ENCODE measurements around the gene ZMIZ2. TPM values are rescaled to one million over a fixed set of nuclear protein-coding genes. Genes with fewer than 3 reads are reported as not detected.

The ZMIZ2 gene, protein sequence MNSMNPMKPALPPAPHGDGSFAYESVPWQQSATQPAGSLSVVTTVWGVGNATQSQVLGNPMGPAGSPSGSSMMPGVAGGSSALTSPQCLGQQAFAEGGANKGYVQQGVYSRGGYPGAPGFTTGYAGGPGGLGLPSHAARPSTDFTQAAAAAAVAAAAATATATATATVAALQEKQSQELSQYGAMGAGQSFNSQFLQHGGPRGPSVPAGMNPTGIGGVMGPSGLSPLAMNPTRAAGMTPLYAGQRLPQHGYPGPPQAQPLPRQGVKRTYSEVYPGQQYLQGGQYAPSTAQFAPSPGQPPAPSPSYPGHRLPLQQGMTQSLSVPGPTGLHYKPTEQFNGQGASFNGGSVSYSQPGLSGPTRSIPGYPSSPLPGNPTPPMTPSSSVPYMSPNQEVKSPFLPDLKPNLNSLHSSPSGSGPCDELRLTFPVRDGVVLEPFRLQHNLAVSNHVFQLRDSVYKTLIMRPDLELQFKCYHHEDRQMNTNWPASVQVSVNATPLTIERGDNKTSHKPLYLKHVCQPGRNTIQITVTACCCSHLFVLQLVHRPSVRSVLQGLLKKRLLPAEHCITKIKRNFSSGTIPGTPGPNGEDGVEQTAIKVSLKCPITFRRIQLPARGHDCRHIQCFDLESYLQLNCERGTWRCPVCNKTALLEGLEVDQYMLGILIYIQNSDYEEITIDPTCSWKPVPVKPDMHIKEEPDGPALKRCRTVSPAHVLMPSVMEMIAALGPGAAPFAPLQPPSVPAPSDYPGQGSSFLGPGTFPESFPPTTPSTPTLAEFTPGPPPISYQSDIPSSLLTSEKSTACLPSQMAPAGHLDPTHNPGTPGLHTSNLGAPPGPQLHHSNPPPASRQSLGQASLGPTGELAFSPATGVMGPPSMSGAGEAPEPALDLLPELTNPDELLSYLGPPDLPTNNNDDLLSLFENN
- 24.2 to 40.3 TPM (median 36.7 TPM) in 5 replicates for total RNA-seq (2022; extraction: Qiagen RNA extraction; ENCODE audit: low read depth)

GRCh38 chr7:44748045-44748947 is at the start of gene ZMIZ2:
TSS of gene ZMIZ2 (plus strand) at chr7:44748847. CDS start at chr7:44756250, 7,403 bp downstream.

GRCh38 chr7:44796504-44797328 is 48.1 kb downstream of the ZMIZ2 start, which contains the start of gene PPIA:
TSS of gene PPIA (plus strand) at chr7:44796681. CDS start at chr7:44796725, 44 bp downstream.

Other genes starting within 250 kb of the ZMIZ2 start
- 0.06 to 0.09 TPM (median 0.08 TPM) in 4 of 5 replicates, not detected in the other for gene NPC1L1, start 207.5 kb upstream of the ZMIZ2 start, total RNA-seq (2022; extraction: Qiagen RNA extraction; ENCODE audit: low read depth)
- 109 to 136 TPM (median 124 TPM) in 5 replicates for gene DDX56, start 174.9 kb upstream of the ZMIZ2 start, total RNA-seq (2022; extraction: Qiagen RNA extraction; ENCODE audit: low read depth)
- gene TMED4, start 166.6 kb upstream of the ZMIZ2 start, total RNA-seq (2022; extraction: Qiagen RNA extraction; ENCODE audit: low read depth): 50.5 to 54.9 TPM (median 51.3 TPM) in 5 replicates
- gene OGDH, start 142.2 kb upstream of the ZMIZ2 start, total RNA-seq (2022; extraction: Qiagen RNA extraction; ENCODE audit: low read depth): 25.9 to 34.0 TPM (median 30.9 TPM) in 5 replicates
- gene PPIA, start 47.8 kb downstream of the ZMIZ2 start, total RNA-seq (2022; extraction: Qiagen RNA extraction; ENCODE audit: low read depth): 4,827 to 5,540 TPM (median 5,124 TPM) in 5 replicates
- gene H2AZ2, start 99.2 kb downstream of the ZMIZ2 start, total RNA-seq (2022; extraction: Qiagen RNA extraction; ENCODE audit: low read depth): 209 to 262 TPM (median 258 TPM) in 5 replicates
- gene PURB, start 136.7 kb downstream of the ZMIZ2 start, total RNA-seq (2022; extraction: Qiagen RNA extraction; ENCODE audit: low read depth): 11.9 to 14.4 TPM (median 12.1 TPM) in 5 replicates
- 0.07 to 0.13 TPM (median 0.09 TPM) in 5 replicates for gene MYO1G, start 230.2 kb downstream of the ZMIZ2 start, total RNA-seq (2022; extraction: Qiagen RNA extraction; ENCODE audit: low read depth)

Data from A549 treated with DMSO at 1 μM for 4 hours (cell line).